Right ventricle myocardium superior (tissue), 1 donor: ENCODE results near the gene FYN. TPM values are rescaled to one million over a fixed set of nuclear protein-coding genes. Genes with fewer than 3 reads are reported as not detected.
"Not testable (repeated sequence)": the region's sequence is repeated elsewhere in the genome, so short reads cannot be mapped to it uniquely, and the experiment has no call there.

Experiments used
- ATAC-seq: fragments of 200-7000 bp; cut with Tn5 transposase; one replicate; pipeline ENCODE4 v1.9.1; 2020; ENCODE audit warnings: mild to moderate bottlenecking; ENCODE audit not compliant: poor library complexity
- DNase-seq: peaks from one replicate; pipeline ENCODE4 v3.0.0-alpha.2; 2020
- intact Hi-C: fragments of 100-400 bp; cut with DNase I; formaldehyde crosslinking; loops from one replicate; pipeline ENCODE4 v1.11.2; 2022
- total RNA-seq: library from RNA; stranded (reverse); fragmentation: NEBNext Ultra II Directional; extraction: Animal tissue kit (Norgen Biotek cat#: 25700); gene quantifications from one replicate; pipeline ENCODE4 v1.2.1, GENCODE V29; 2021
- donor health status: DM: no; HTN: yes; CAD: no; lungs with severe emphysema.

FYN gene
- total RNA-seq, 1 donor from 2014 or later, result 40.6 TPM

DNA sequence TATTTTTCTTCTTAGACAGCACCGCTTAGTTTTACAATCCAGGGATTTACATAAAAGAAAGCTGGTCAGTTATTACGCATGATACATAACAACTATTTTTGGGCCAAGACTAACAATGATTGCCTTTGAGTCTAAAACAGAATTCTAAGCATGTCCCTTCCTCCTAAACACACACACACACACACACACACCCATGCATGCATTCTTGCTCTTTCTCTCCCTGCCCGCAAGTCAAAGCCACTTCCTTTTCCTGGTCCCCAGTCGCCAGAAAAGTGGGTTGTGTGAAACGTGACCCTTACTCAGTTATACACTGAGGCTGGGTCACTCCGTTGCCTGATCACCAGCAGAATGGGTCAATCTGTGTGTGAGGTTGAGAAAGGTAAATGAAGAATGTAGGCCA, 31.4 kb downstream of the FYN start:
- ATAC-seq (no peak), DNase-seq (no peak)
- intact Hi-C loops, result no loop called here

DNA sequence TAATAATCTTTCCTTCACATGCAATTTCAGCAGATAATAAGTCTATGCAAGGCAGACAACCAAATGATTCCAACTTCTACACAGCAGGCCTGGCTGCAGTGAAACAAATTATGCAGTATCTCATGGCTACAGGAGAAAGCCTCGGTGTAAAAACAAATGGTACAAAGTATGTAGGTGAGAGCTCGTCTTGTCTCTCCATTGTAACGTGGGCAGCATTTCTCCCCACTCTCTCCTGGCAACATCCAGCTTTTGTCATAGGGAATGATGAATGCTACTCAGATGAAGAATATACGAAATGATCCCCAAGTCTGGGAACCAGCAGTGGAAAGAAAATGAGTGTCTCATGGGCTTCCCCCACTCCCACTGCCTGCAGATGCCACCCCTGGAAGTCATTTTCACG, 32.4 kb downstream of the FYN start:
- no peak for DNase-seq
- no peak for ATAC-seq
- intact Hi-C loops, result no loop called here

DNA sequence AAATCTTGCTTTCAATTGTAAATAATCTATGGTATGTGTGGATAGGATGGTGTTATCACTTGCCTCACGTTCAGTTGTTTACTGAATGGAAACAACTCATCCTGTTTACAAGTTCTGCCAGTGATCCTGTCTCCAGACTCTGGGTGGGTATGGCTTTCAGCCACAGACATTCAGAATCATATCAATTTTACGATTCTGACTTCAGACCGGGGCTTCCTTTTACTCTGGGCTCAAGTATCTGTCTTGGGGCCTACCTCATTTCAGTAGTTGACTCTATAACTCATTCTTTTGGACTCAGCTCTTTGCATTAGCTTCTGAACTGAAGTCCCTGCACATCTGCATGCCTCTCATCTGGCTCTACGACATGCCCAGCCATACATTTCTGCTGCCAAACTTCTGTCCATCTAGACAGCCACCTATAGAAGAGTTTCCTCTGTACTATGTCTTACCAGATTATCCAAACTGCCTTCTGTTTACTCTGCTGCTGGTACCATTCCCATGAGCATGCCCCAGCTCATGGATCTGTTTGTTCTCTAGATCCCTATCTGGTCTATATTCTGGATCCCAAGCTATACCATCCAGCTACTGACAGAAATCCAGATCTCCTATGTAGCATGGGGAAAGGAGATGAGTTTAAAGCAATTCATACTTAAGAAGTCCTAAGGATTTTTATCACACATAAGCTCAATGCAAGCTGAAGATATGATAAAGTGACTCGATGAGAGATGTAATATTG, 34.3 kb downstream of the FYN start:
- DNase-seq (no peak), ATAC-seq (no peak)
- intact Hi-C loops, result no loop called here

DNA sequence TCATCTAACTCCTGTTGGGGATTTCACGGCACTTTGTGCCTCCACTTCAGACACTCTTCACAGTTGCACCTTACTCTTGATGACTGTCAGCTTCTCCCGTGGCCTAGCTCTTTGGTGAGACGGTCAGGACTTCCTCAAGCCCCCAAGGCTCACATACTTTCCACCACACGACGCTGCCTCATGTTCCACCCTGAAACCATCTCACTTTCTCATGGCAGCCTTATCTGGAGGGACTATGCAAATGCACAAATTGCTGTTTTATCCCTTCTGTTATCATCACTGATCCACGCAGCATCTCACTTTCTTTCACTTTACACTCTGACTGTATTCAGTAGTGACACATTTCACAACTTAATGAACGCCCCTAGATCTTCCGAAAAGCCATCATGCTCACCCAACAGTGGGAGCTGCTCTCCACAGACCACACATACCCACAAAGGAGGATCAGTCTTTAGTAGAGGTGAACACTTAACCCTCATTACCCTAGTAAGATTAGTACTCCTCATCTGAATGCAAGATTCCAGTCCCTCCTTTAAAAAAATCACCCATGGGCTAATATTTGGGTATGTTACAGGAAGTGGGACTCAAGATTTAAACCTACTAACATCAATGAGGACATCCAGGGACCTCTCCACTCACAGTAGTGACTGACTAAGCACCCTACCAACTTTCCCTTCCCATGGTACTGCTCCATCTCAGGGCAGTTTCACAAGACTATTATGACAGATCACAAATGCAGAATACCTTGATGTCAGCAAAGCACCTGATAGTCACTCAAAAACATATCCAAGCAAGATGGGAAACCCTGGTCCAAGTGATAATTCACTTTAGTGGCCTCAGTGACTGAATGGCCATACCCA, 35.4 kb downstream of the FYN start:
- no peak for ATAC-seq
- no peak for DNase-seq
- intact Hi-C loops, result no loop called here

DNA sequence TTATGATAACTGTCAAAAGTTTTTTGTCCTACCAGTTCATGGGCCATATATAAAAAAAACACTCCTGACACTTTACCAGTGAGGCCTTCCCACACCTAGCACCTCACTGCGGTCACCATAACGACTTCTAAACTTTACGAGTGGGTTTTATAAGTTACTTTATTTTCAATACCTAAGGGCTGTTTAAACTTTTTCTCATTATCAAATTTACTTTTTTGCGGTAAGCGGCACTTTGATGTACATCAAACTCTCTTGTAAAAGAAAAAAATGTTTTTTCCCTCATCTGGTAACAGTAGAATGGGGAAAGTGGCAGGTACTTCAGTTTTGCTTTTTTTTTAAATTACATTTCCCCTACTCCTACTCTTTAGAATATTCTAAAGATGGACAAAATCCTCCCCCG, 36.2 kb downstream of the FYN start:
- ATAC-seq, result no peak
- intact Hi-C loops, result no loop called here
- DNase-seq, result no peak

DNA sequence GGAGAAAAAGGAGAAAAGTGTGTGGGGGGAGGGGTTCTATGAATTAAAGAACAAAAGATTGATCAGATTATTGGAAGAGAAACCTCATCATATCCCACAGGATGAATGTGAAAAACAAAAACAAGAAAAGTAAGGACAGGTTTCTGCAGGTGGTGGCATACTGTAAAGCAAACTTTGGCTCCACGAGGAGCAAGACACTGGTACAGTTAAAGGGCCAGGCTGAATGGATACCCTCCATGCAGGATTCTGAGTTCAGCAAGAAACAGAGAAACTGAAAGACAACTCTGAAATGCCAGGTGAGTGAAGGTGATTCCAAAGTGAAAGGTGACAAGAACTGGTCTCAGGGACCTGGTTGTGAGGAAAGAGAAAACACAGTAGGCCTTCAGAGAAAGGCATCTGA, 37.4 kb downstream of the FYN start:
- DNase-seq (no peak), ATAC-seq (no peak)
- intact Hi-C loops, result no loop called here

DNA sequence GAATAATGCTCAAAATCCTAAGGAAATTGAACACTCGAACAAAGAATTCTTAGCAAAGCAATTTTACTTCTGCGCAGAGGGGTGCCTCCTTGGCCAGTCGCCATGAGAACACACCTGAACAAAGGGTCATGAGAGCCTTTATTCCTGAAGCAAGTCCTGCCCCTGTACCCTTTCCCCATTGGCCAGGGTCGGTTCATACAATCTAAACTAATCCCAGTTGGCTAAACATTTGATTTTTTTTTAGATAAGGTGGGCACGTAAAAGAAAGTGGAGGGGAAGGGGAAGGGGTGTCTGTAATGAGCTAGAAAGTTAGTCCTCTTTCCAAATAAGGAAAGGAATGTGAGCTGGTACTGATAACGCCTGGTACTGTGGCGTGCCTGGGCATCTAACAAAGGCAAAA, 37.9 kb downstream of the FYN start:
- ATAC-seq, intact Hi-C loops, DNase-seq: not testable (repeated sequence)

DNA sequence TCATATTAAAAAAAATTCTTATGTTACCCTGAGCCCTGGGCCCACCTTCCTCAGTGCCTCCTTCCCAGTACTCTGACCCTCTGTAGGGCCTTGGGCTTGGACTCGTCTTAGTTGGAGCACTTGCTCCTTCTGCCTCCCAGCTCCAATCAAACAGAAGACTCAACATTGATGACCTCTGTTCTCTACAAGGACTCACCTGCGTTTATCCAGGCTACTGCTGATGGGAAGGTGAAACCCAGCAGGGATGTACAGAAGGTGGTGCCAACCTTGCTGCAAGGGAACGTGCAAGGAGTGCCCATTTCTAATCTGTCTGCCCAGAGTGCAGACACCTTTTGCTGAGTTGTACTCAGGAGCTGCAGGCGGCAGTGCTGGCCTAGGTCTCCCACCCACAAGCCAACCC, 38.9 kb downstream of the FYN start:
- intact Hi-C loops, result no loop called here
- no peak for ATAC-seq
- DNase-seq, result no peak

DNA sequence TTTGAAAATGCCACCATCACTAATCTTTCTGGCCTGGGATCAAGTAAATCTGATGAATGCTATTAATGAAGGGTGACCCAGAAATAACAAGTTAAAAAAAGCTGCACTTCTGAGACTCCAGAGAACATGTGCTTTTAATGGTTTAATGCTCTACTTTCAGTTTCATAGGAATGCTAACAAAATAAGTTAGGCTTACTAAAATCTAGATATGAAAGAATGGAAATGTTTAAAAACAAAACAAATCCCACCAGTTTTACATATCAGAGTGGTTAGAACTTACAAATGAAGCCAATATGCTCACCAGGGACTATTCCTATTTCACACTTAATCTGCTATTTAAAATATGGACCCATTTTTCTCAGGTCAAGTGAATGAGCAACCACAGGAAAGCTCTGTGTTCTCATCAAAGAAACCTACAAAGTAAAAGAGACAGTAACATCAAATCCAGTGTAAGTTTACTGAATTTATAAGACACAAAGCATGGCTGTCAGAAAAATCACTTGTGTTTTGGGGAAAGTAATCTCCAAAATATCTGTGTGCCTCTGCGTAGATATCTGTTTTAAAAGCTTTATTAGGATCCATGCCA, 40.3 kb downstream of the FYN start:
- intact Hi-C loops, result no loop called here
- no peak for DNase-seq

DNA sequence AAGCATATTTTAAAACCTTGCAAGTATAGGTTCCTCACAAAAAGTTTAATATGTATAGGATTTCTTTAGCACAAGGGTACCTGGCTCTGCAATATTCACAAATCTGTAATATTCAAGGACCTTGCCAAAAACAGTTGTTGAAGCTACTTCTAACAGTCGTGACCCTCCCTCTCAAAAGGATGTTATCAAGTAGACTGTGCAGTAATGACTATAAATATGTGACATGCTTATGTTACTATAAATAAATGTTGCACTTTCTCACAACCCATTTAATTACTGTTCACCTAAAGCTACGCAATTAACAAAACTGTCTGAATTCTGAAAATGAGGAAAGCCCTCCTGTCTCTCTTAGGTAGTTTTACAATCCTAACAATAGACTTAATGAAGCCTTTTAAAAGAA, 41.8 kb downstream of the FYN start:
- DNase-seq (no peak), ATAC-seq (no peak)
- intact Hi-C loops, result no loop called here

More for the DNA sequence above, 40.3 kb downstream of the FYN start:
- no peak for ATAC-seq

DNA sequence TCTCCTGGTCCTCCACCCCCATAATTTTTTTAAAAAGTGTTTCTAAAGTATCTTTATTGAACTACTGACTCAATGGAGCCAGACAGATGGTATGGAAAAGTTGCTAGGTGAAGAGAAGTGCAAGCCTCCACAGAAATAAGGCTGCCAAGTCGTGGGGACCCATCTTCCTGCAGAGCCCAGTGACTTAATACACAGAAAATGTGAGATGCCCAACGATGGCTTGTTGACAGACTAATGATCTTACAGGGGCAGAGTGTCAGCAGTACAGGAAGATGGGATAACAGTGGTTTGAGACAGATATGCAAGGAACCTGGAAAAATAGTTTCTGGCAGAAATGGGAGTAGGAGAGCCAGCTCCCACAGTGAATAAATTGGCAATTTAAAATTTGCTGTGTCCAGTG, 43.3 kb downstream of the FYN start:
- intact Hi-C loops, result no loop called here
- ATAC-seq, result no peak
- DNase-seq, result no peak

DNA sequence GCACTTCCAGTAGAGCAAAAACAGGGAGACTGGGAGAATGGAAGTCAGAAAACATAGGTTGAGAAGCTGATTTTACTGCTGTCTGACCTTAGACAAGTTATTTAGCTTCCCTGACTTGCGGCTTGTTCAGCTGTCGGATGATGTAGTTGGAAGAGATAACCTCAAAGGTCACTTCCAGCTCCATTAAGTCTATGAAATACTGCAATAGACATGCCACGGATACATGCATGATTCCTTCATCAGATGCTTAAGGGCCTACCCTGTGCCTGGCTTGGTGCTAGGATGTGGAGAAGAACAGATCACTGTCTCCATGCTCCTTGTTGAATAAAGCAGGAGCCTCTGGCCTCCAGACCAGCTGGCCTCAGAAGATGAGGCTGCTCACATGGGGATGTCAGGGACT, 43.7 kb downstream of the FYN start:
- intact Hi-C loops, result no loop called here
- DNase-seq, result no peak
- ATAC-seq, result no peak

DNA sequence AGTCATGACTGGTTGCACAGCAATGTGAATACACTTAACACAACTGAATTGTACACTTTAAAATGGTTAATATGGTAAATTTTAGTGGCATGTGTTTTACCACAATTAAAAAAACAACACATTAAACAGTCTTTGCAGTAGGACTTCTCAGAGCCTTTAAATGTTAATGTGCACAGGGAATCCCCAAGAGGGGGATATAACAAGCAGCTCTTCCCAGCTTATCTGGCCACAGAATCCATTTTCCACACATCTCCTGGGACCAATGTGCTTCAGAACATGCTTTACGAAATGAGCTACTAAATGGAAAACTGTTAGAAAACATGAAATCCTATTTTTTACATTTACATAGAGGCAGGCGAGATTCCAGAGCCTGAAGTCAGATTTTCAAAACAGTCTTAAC, 44.4 kb downstream of the FYN start:
- ATAC-seq, result peak; percentile 39
- no peak for DNase-seq
- intact Hi-C loops, result no loop called here

DNA sequence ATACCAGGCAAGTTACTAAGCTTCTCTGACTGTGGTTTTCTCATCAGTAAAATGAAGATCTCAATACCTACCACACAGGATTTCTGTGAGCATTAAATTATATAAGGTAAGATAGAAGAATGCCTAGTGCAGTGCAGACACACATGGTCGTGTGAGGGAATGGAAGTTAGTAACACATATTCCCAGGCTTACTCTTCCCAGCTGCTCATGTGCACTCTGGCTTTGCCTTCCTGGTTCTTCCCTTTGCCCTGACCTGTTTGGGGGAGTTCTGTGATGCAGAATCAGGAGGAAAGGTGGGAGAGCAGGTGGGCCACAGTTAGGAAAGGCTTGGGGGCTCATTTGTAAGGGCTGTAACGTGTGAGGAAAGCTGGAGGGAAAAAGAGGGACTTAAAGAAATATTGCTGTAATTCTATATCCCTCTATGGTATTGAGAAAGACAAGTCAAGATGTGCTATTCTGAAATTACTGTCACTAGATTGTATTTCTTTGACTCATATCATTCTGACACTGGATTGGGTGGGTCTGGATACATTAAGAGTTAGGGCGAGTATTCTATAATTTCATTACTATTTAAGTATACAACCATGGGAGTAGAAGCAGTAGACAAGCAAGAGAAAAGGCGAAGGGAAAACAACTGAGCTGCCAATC, 47.7 kb downstream of the FYN start:
- DNase-seq, result no peak
- no peak for ATAC-seq
- intact Hi-C loops, result no loop called here

DNA sequence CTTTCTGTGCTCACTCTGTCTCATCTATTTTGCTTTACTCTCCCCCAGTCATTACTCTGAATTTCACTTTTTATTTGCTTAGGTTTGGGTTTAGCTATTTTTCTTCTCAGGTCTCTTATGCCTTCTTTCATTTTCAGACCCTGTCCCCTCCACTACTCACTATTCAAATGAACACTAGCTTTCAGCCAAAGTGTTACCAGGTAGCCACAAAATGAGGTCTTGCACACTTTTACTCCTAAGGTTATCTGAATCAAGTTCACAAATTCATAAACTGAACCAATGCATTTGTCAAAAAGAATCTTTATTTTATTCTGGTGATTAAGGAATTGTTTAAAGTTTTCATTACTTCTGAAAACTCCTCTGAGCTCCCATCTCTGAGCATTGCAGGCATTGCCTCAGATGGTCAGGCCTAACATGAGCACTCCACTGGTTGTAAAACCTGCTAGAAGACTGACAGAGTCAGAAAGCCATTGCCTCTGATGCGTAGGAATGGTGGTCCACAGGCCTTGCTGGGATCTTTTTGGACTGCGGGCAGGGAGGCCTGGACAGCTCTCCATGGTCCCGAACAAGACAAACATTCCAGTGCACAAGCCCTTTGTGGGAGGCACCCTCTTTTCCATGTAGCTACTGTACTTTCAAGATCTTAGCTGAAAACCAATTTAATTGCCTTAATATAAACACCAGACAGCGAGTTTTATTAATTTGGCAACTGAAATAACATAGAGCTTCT, 48.5 kb downstream of the FYN start:
- DNase-seq (no peak), ATAC-seq (peak; percentile 49)
- intact Hi-C loops, result no loop called here

DNA sequence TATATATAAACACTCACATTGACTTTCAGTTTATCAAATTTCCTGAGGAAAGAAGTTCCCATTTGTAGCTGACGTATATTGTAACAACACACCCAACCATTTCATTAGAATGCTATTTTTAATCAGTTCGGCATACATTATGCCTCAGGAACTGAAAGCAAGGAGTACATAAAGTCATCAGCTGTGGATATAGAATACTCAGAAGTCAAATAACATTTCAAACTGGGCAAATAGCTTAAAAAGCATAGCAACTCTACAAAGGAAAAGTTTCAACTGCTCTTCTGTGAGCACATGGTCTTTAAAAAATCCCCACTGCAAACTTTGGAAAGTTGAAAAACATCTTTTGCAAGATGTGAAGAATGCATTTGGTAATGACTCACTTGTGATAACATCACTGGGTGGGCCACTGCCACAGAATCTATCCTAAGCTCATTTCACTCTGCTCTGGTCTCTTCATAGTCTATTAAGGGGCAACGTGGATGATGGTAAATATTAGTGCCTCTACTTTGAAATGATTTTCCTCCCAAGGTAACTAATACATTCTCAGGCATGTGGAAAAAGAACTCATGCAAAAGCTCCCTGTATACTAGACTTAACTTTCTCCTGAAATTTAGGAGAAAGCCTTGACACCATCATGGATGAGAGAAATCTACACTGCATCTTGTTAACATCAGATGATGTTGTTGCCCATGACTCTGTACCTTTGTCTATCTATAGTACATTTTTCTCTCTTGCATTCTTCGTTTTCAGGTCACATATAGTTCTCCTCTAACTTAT, 49.2 kb downstream of the FYN start:
- ATAC-seq (peak; percentile 69), DNase-seq (no peak)
- intact Hi-C loops, result no loop called here

DNA sequence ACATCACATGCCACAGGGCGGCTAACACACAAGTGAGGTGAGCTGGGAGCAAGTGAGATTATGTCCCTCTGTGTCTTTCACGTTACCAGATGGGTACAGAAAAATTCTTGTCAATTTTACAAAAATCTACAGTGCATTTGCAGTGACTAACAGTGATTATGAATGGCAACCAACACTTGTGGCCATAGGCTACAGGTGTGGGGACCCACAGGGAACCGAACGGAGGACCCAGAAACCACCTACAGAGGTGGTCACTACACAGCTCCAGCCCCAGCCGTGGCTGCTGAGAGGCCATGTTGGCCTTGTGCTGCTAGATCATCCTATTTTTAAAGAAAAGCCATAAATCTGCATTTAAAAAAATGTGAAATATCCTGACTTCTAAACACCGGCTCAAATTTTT, 50.2 kb downstream of the FYN start:
- no peak for ATAC-seq
- intact Hi-C loops, result no loop called here
- DNase-seq, result no peak

DNA sequence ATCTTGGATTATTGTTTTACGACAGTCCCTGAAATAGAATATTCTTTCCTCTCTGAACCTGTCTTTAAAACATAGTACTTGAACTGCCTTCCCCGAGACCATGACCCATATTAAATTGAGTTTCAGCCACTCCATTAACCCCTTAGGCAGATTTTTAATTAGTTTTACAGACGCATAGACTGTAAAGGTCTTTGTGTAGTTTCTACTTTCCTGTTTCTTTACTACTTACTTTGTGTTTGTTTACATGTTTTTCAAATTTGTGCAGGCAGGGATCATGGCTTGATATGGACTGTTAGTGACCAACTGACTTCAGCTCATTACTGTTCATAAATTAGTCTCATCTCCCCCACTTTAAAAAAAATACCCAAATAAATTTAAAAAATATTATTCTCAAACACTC, 53.8 kb downstream of the FYN start:
- no peak for ATAC-seq
- no peak for DNase-seq
- intact Hi-C loops, result no loop called here
